Stimulated activated naive B cell treated with anti-CD40 and anti-IgM and Interleukin-4, amounts not matched to agents 10 μg/mL and 1 μg/mL and 100 μg/mL, for 72 hours (primary cell): ENCODE data around the gene BCAS4.

Experiments used
- ATAC-seq, 2 donors: fragments of 150-1000 bp; cut with Tn5 transposase; replicated peaks; 2 replicates each; pipeline ENCODE4 v1.10.0; 2021; ENCODE audit warnings: moderate library complexity in 1 of 2
- DNase-seq: peaks from one replicate; pipeline ENCODE4 v3.0.0; 2021
- H3K27ac Mint-ChIP-seq: one replicate; pipeline ENCODE4 v1.8.0; 2022; ENCODE audit warnings: mild to moderate bottlenecking, mixed read lengths
- H3K27me3 Mint-ChIP-seq, 2 donors: one replicate each; pipeline ENCODE4 v1.8.0; 2022; ENCODE audit warnings: mixed read lengths in 2 of 2
- H3K36me3 Mint-ChIP-seq, 2 donors: one replicate each; pipeline ENCODE4 v1.8.0; 2022; ENCODE audit warnings: mixed read lengths in 2 of 2, mild to moderate bottlenecking in 1 of 2
- H3K4me1 Mint-ChIP-seq, 2 donors: one replicate each; pipeline ENCODE4 v1.8.0; 2022; ENCODE audit warnings: mixed read lengths in 2 of 2, mild to moderate bottlenecking in 1 of 2
- H3K4me3 Mint-ChIP-seq, 2 donors: one replicate each; pipeline ENCODE4 v1.8.0; 2022; ENCODE audit warnings: mild to moderate bottlenecking in 2 of 2, mixed read lengths in 2 of 2, moderate library complexity in 1 of 2
- H3K9me3 Mint-ChIP-seq, 2 donors: one replicate each; pipeline ENCODE4 v1.8.0; 2022; ENCODE audit warnings: mixed read lengths in 2 of 2, mild to moderate bottlenecking in 1 of 2

The BCAS4 gene

GRCh38 chr20:50794846-50795634 is at the start of gene BCAS4:
TSS of gene BCAS4 (plus strand) at chr20:50795061. CDS start at chr20:50795084, 23 bp downstream.
- Mint-ChIP-seq H3K36me3 (peaks cover 2 to 6% of the 10 kb centered on the region in 2 donors), H3K4me3 (peak within 1 kb of the TSS; percentile 84), H3K9me3 (no peaks in the 10 kb centered on the region), H3K27ac (peak within 1 kb of the TSS; percentile 86), H3K27me3 (no peaks in the 10 kb centered on the region), H3K4me1 (peaks cover 15 to 39% of the 10 kb centered on the region in 2 donors)
- ATAC-seq: peak; percentile 85 to 88
- peak; percentile 90 for DNase-seq

GRCh38 chr20:50745634-50746137 is 49.2 kb upstream of the BCAS4 start:
- no peaks in the 10 kb centered on the region for H3K9me3 Mint-ChIP-seq
- H3K4me3 Mint-ChIP-seq: no peak overlapping the region
- H3K36me3 Mint-ChIP-seq: peaks cover 3 to 18% of the 10 kb centered on the region in 2 donors
- H3K27me3 Mint-ChIP-seq: no peaks in the 10 kb centered on the region
- peaks cover 0 to 3% of the 10 kb centered on the region in 2 donors for H3K4me1 Mint-ChIP-seq
- ATAC-seq (no peak), DNase-seq (no peak)
- H3K27ac Mint-ChIP-seq: no peak overlapping the region

- H3K36me3 Mint-ChIP-seq: peaks cover under 1 to 15% of the 10 kb centered on the region in 2 donors
- no peaks in the 10 kb centered on the region for H3K9me3 Mint-ChIP-seq
- no peak overlapping the region for H3K4me3 Mint-ChIP-seq
- H3K27ac Mint-ChIP-seq: no peak overlapping the region
- DNase-seq: no peak
- H3K4me1 Mint-ChIP-seq: peaks cover 0 to 2% of the 10 kb centered on the region in 2 donors
- no peaks in the 10 kb centered on the region for H3K27me3 Mint-ChIP-seq
- no peak for ATAC-seq
Measured at GRCh38 chr20:50746138-50746940, 48.5 kb upstream of the BCAS4 start.

- Mint-ChIP-seq H3K4me3 (no peak overlapping the region), H3K9me3 (no peaks in the 10 kb centered on the region), H3K4me1 (peaks cover 0 to 2% of the 10 kb centered on the region in 2 donors), H3K36me3 (peaks cover 0 to 14% of the 10 kb centered on the region in 2 donors), H3K27ac (no peak overlapping the region), H3K27me3 (no peaks in the 10 kb centered on the region)
- no peak for DNase-seq
- ATAC-seq: no peak
Measured at GRCh38 chr20:50747275-50747674, 47.6 kb upstream of the BCAS4 start.

GRCh38 chr20:50750145-50750671 is 44.7 kb upstream of the BCAS4 start:
- H3K4me1 Mint-ChIP-seq: no peaks in the 10 kb centered on the region
- no peak for ATAC-seq
- H3K36me3 Mint-ChIP-seq: peaks cover 0 to 8% of the 10 kb centered on the region in 2 donors
- H3K27me3 Mint-ChIP-seq: no peaks in the 10 kb centered on the region
- DNase-seq: no peak
- H3K27ac Mint-ChIP-seq: no peak overlapping the region
- no peak overlapping the region for H3K4me3 Mint-ChIP-seq
- no peaks in the 10 kb centered on the region for H3K9me3 Mint-ChIP-seq

- no peak overlapping the region for H3K4me3 Mint-ChIP-seq
Measured at GRCh38 chr20:50753152-50753551, 41.7 kb upstream of the BCAS4 start.

GRCh38 chr20:50754420-50754819 is 40.4 kb upstream of the BCAS4 start:
- no peak overlapping the region for H3K4me3 Mint-ChIP-seq
- H3K9me3 Mint-ChIP-seq: no peaks in the 10 kb centered on the region
- peaks cover 0 to 8% of the 10 kb centered on the region in 2 donors for H3K36me3 Mint-ChIP-seq
- no peak for ATAC-seq
- H3K27me3 Mint-ChIP-seq: no peaks in the 10 kb centered on the region
- no peak for DNase-seq
- no peaks in the 10 kb centered on the region for H3K4me1 Mint-ChIP-seq
- H3K27ac Mint-ChIP-seq: no peak overlapping the region

More at GRCh38 chr20:50753152-50753551, 41.7 kb upstream of the BCAS4 start:
- DNase-seq (no peak), ATAC-seq (no peak)
- Mint-ChIP-seq H3K27me3 (no peaks in the 10 kb centered on the region), H3K27ac (no peak overlapping the region), H3K9me3 (no peaks in the 10 kb centered on the region), H3K36me3 (peaks cover 0 to 8% of the 10 kb centered on the region in 2 donors), H3K4me1 (no peaks in the 10 kb centered on the region)

GRCh38 chr20:50756447-50756846 is 38.4 kb upstream of the BCAS4 start:
- Mint-ChIP-seq H3K27ac (no peak overlapping the region), H3K4me1 (no peaks in the 10 kb centered on the region), H3K4me3 (no peak overlapping the region), H3K9me3 (no peaks in the 10 kb centered on the region), H3K36me3 (no peaks in the 10 kb centered on the region), H3K27me3 (no peaks in the 10 kb centered on the region)
- ATAC-seq (no peak), DNase-seq (no peak)

- no peak for ATAC-seq
- H3K27ac Mint-ChIP-seq: no peak overlapping the region
- peaks cover 0 to 2% of the 10 kb centered on the region in 2 donors for H3K27me3 Mint-ChIP-seq
- H3K36me3 Mint-ChIP-seq: no peaks in the 10 kb centered on the region
- no peaks in the 10 kb centered on the region for H3K9me3 Mint-ChIP-seq
- no peak overlapping the region for H3K4me3 Mint-ChIP-seq
- no peak for DNase-seq
- H3K4me1 Mint-ChIP-seq: no peaks in the 10 kb centered on the region
Measured at GRCh38 chr20:50758469-50758868, 36.4 kb upstream of the BCAS4 start.

- no peaks in the 10 kb centered on the region for H3K4me1 Mint-ChIP-seq
- H3K27ac Mint-ChIP-seq: no peak overlapping the region
Measured at GRCh38 chr20:50758992-50759391, 35.9 kb upstream of the BCAS4 start.

GRCh38 chr20:50759678-50760077 is 35.2 kb upstream of the BCAS4 start:
- H3K27ac Mint-ChIP-seq: no peak overlapping the region
- no peaks in the 10 kb centered on the region for H3K36me3 Mint-ChIP-seq
- no peaks in the 10 kb centered on the region for H3K9me3 Mint-ChIP-seq
- H3K4me1 Mint-ChIP-seq: no peaks in the 10 kb centered on the region
- DNase-seq: no peak
- ATAC-seq: no peak
- H3K4me3 Mint-ChIP-seq: no peak overlapping the region
- peaks cover 0 to 6% of the 10 kb centered on the region in 2 donors for H3K27me3 Mint-ChIP-seq

More at GRCh38 chr20:50758992-50759391, 35.9 kb upstream of the BCAS4 start:
- no peaks in the 10 kb centered on the region for H3K9me3 Mint-ChIP-seq
- peaks cover 0 to 6% of the 10 kb centered on the region in 2 donors for H3K27me3 Mint-ChIP-seq
- H3K4me3 Mint-ChIP-seq: no peak overlapping the region
- H3K36me3 Mint-ChIP-seq: no peaks in the 10 kb centered on the region
- DNase-seq (no peak), ATAC-seq (no peak)

GRCh38 chr20:50762045-50762422 is 32.8 kb upstream of the BCAS4 start:
- no peak for ATAC-seq
- no peaks in the 10 kb centered on the region for H3K36me3 Mint-ChIP-seq
- H3K4me1 Mint-ChIP-seq: no peaks in the 10 kb centered on the region
- H3K4me3 Mint-ChIP-seq: no peak overlapping the region
- no peak for DNase-seq
- H3K9me3 Mint-ChIP-seq: no peaks in the 10 kb centered on the region
- H3K27ac Mint-ChIP-seq: no peak overlapping the region
- peaks cover 0 to 15% of the 10 kb centered on the region in 2 donors for H3K27me3 Mint-ChIP-seq

- Mint-ChIP-seq H3K36me3 (no peaks in the 10 kb centered on the region), H3K27ac (no peak overlapping the region), H3K9me3 (no peaks in the 10 kb centered on the region), H3K4me3 (no peak overlapping the region), H3K27me3 (peaks cover 4 to 21% of the 10 kb centered on the region in 2 donors), H3K4me1 (no peaks in the 10 kb centered on the region)
- no peak for DNase-seq
- ATAC-seq: no peak
Measured at GRCh38 chr20:50762435-50763220, 32.2 kb upstream of the BCAS4 start.
